DOHH2 (cell line): ENCODE measurements around the gene GSX2.

Experiments used
- H3F3A ChIP-seq: fragments of 200-600 bp; sonication (generic), shearing (Covaris generic); 2 replicates; pipeline ENCODE4 v1.6.0; 2016; ENCODE audit warnings: antibody characterized with exemption, mild to moderate bottlenecking; ENCODE audit not compliant: control insufficient read depth, insufficient read depth
- H3K27ac ChIP-seq: fragments of 200-600 bp; sonication (generic); 2 replicates; pipeline ENCODE4 v1.5.1; 2014; ENCODE audit warnings: low read depth, mild to moderate bottlenecking, low read length, moderate library complexity
- H3K27me3 ChIP-seq: fragments of 200-600 bp; sonication (generic); 2 replicates; pipeline ENCODE4 v1.6.1; 2014; ENCODE audit warnings: mild to moderate bottlenecking, low read length, mixed read lengths; ENCODE audit not compliant: control insufficient read depth
- H3K36me3 ChIP-seq: fragments of 200-600 bp; sonication (generic); 2 replicates; pipeline ENCODE4 v1.6.1; 2014; ENCODE audit warnings: mild to moderate bottlenecking, low read length, moderate library complexity, mixed read lengths; ENCODE audit not compliant: control insufficient read depth
- H3K4me1 ChIP-seq: fragments of 200-600 bp; sonication (generic); 2 replicates; pipeline ENCODE4 v1.6.1; 2014; ENCODE audit warnings: mild to moderate bottlenecking, low read length, mixed read lengths; ENCODE audit not compliant: control insufficient read depth
- H3K4me2 ChIP-seq: fragments of 200-600 bp; sonication (generic); 2 replicates; pipeline ENCODE4 v1.6.0; 2014; ENCODE audit warnings: mild to moderate bottlenecking, low read length, moderate library complexity
- H3K4me3 ChIP-seq: fragments of 200-600 bp; sonication (generic); 2 replicates; pipeline ENCODE4 v1.5.1; 2014; ENCODE audit warnings: mild to moderate bottlenecking, low read length, mixed read lengths
- H3K79me2 ChIP-seq: fragments of 200-600 bp; sonication (generic); 2 replicates; pipeline ENCODE4 v1.6.1; 2014; ENCODE audit warnings: mild to moderate bottlenecking, low read length, mixed read lengths; ENCODE audit not compliant: control insufficient read depth
- H3K9me2 ChIP-seq: fragments of 200-600 bp; sonication (generic); replicated peaks from 2 replicates; pipeline ENCODE4 v1.6.1; 2014; ENCODE audit warnings: mild to moderate bottlenecking, low read length, mixed read lengths; ENCODE audit not compliant: control insufficient read depth
- H3K9me3 ChIP-seq: fragments of 200-600 bp; sonication (generic); 2 replicates; pipeline ENCODE4 v1.6.1; 2014; ENCODE audit warnings: antibody characterized with exemption, low read length, mixed read lengths; ENCODE audit not compliant: control insufficient read depth, insufficient read depth
- H4K20me1 ChIP-seq: fragments of 200-600 bp; sonication (generic); 2 replicates; pipeline ENCODE4 v1.6.0; 2014; ENCODE audit warnings: low read depth, mild to moderate bottlenecking, antibody characterized with exemption, low read length, moderate library complexity; ENCODE audit not compliant: control insufficient read depth, insufficient read depth
- CTCF ChIP-seq: fragments of 200-600 bp; sonication (generic); IDR thresholded peaks from one replicate; pipeline ENCODE4 v1.5.1; 2014; ENCODE audit warnings: antibody characterized with exemption, mild to moderate bottlenecking, low read depth, low read length; ENCODE audit not compliant: poor library complexity, severe bottlenecking
- EZH2phosphoT487 ChIP-seq: fragments of 200-600 bp; sonication (generic); IDR thresholded peaks from 2 replicates; pipeline ENCODE4 v1.6.1; 2017; ENCODE audit warnings: borderline replicate concordance, mild to moderate bottlenecking, antibody characterized with exemption, low read length, moderate library complexity, mixed read lengths

Gene GSX2

GRCh38 chr4:54061067-54061466 lies 38.9 kb upstream of the GSX2 start:
- H3F3A ChIP-seq = no peaks in the 10 kb centered on the region
- peaks cover 82% of the 10 kb centered on the region for H3K79me2 ChIP-seq
- H4K20me1 ChIP-seq = peaks cover 21% of the 10 kb centered on the region; the same call in 1 of the 2 replicates
- H3K27me3 ChIP-seq = no peaks in the 10 kb centered on the region
- H3K4me2 ChIP-seq = peak overlapping the region; percentile 79
- H3K4me1 ChIP-seq = peaks cover 69% of the 10 kb centered on the region
- H3K27ac ChIP-seq = no peak overlapping the region
- no peaks in the 10 kb centered on the region for H3K9me2 ChIP-seq
- peaks cover 42% of the 10 kb centered on the region for H3K36me3 ChIP-seq
- H3K4me3 ChIP-seq = peak overlapping the region; percentile 47
- no peak for TF ChIP-seq EZH2phosphoT487
- H3K9me3 ChIP-seq = no peaks in the 10 kb centered on the region

- peaks cover 61% of the 10 kb centered on the region for H3K4me1 ChIP-seq
- H3K27me3 ChIP-seq = no peaks in the 10 kb centered on the region
- H3K4me3 ChIP-seq = peak overlapping the region; percentile 47
- peaks cover 40% of the 10 kb centered on the region for H3K36me3 ChIP-seq
- H3F3A ChIP-seq = 0 out of 2 replicates have a peak, but pooled peaks cover 2% of the 10 kb centered on the region
- TF ChIP-seq EZH2phosphoT487 = no peak
- no peak for TF ChIP-seq CTCF
- H3K9me2 ChIP-seq = no peaks in the 10 kb centered on the region
- H3K4me2 ChIP-seq = peak overlapping the region; percentile 79
- H3K27ac ChIP-seq = no peak overlapping the region
- peaks cover 74% of the 10 kb centered on the region for H3K79me2 ChIP-seq
- peaks cover 18% of the 10 kb centered on the region; the same call in 1 of the 2 replicates for H4K20me1 ChIP-seq
- no peaks in the 10 kb centered on the region for H3K9me3 ChIP-seq
These were observed 38.1 kb upstream of the GSX2 start for GRCh38 chr4:54061873-54062272.

- TF ChIP-seq EZH2phosphoT487 = no peak
- no peak for TF ChIP-seq CTCF
- Histone ChIP-seq H3K27me3 (no peaks in the 10 kb centered on the region), H3K4me2 (peak overlapping the region; percentile 79), H3K4me3 (peak overlapping the region; percentile 84), H3K4me1 (peaks cover 56% of the 10 kb centered on the region), H3K36me3 (peaks cover 35% of the 10 kb centered on the region), H3K9me2 (no peaks in the 10 kb centered on the region), H3K27ac (no peak overlapping the region), H4K20me1 (peaks cover 13% of the 10 kb centered on the region; the same call in 1 of the 2 replicates), H3F3A (0 out of 2 replicates have a peak, but pooled peaks cover 2% of the 10 kb centered on the region), H3K79me2 (peaks cover 69% of the 10 kb centered on the region), H3K9me3 (no peaks in the 10 kb centered on the region)
These were observed 37.6 kb upstream of the GSX2 start for GRCh38 chr4:54062392-54062791.

- peak overlapping the region; percentile 84 for H3K4me3 ChIP-seq
- peaks cover 12% of the 10 kb centered on the region; the same call in 1 of the 2 replicates for H4K20me1 ChIP-seq
- H3K27me3 ChIP-seq = no peaks in the 10 kb centered on the region
- H3K79me2 ChIP-seq = peaks cover 61% of the 10 kb centered on the region
- peaks cover 34% of the 10 kb centered on the region for H3K36me3 ChIP-seq
- H3K27ac ChIP-seq = peak overlapping the region; percentile 74
- H3K9me3 ChIP-seq = no peaks in the 10 kb centered on the region
- TF ChIP-seq EZH2phosphoT487 (no peak), CTCF (no peak)
- H3F3A ChIP-seq = 0 out of 2 replicates have a peak, but pooled peaks cover 2% of the 10 kb centered on the region
- H3K4me2 ChIP-seq = peak overlapping the region; percentile 79
- peaks cover 48% of the 10 kb centered on the region for H3K4me1 ChIP-seq
- H3K9me2 ChIP-seq = no peaks in the 10 kb centered on the region
These were observed 36.7 kb upstream of the GSX2 start for GRCh38 chr4:54063229-54063628.
